ENCODE data around the gene UBR2. TPM values are rescaled to one million over a fixed set of nuclear protein-coding genes. Genes with fewer than 3 reads are reported as not detected.

The UBR2 gene
- total RNA-seq, 4 donors from 2014 or later = 29.2 to 39.5 (median 30.6) TPM

DNA sequence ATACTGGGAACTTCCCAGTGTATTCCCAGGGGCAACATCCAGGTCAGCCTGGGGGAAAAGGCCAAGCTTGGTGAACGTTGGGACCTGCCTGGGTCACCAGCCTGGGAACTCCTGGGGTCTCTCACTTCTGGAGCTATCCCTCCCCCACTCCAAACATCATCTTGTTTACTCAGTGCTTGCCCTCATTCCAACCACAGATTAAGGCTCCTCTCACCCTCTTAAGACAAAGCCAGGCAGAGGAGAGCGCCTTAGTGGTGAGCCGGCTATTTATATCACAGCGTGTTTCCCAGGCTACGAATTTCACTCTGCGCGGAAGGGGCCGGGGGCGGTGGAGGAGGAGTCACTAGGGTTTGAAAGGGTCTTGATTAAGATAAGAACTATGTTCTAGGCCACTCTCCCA, 146.5 kb downstream of the UBR2 start:
- H3K27ac ChIP-seq = no peak overlapping the region
- H3K4me1 ChIP-seq = no peaks in the 10 kb centered on the region
- no peaks in the 10 kb centered on the region for H3K27me3 ChIP-seq
- no peak for DNase-seq (ENCODE audit: low spot score in 2 of 2)
- TF ChIP-seq POLR2A (IDR thresholded peaks at IDR 0.05) = no peak
- no peak for TF ChIP-seq CTCF (IDR thresholded peaks at IDR 0.05)
- TF ChIP-seq EP300 (IDR thresholded peaks at IDR 0.05) = no peak
- peaks cover 0 to 16% (median 0%) of the 10 kb centered on the region in 4 donors for H3K9me3 ChIP-seq
- no peak overlapping the region for H3K4me3 ChIP-seq
- 26 to 33% methylated on average over 9 of the region's 9 CpGs for WGBS, 2 donors
- peaks cover 0 to 12% (median 0%) of the 10 kb centered on the region in 3 donors for H3K36me3 ChIP-seq

GRCh38 chr6:42711930-42712329, 148.1 kb downstream of the UBR2 start:
- Histone ChIP-seq H3K4me3 (no peak overlapping the region), H3K36me3 (peaks cover 0 to 12% (median 0%) of the 10 kb centered on the region in 3 donors), H3K9me3 (peaks cover 0 to 16% (median 0%) of the 10 kb centered on the region in 4 donors), H3K4me1 (no peaks in the 10 kb centered on the region), H3K27me3 (no peaks in the 10 kb centered on the region), H3K27ac (no peak overlapping the region)
- 89 to 91% methylated on average over 5 of the region's 5 CpGs for WGBS, 2 donors
- TF ChIP-seq POLR2A (IDR thresholded peaks at IDR 0.05) (no peak), EP300 (IDR thresholded peaks at IDR 0.05) (no peak), CTCF (IDR thresholded peaks at IDR 0.05) (no peak)
- no peak for DNase-seq (ENCODE audit: low spot score in 2 of 2)

DNA sequence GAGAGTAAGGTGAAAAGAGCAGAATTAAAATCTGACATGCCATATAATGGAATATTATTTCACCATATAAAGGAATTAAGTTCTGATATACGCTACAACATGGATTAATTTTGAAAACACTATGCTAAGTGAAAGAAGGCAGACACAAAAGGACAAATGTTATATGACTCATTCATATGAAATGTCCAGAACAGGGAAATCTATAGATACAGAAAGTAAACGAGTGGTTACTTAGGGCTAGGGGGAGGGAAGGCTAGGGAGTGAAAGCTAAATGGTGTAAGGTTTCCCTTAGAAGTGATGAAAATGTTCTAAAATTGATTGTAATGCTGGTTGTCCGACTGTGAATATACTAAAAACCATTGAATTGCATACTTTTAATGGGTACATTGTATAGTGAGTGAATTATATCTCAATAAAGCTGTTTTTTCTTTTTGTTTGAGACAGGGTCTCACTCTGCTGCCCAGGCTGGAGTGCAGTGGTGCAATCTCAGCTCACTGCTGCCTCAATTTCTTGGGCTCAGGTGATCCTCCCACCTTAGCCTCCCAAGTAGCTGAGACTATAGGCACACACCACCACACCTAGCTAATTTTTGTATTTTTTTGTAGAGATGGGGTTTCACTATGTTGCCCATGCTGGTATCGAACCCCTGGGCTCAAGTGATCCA, 150.4 kb downstream of the UBR2 start:
- WGBS, 2 donors = 47 to 64% methylated on average over 4 of the region's 4 CpGs
- no peaks in the 10 kb centered on the region for H3K4me1 ChIP-seq
- no peak for TF ChIP-seq CTCF (IDR thresholded peaks at IDR 0.05)
- TF ChIP-seq POLR2A (IDR thresholded peaks at IDR 0.05) = no peak
- no peak for TF ChIP-seq EP300 (IDR thresholded peaks at IDR 0.05)
- no peaks in the 10 kb centered on the region for H3K27me3 ChIP-seq
- H3K4me3 ChIP-seq = no peak overlapping the region
- no peak overlapping the region for H3K27ac ChIP-seq
- peaks cover 0 to 16% (median 0%) of the 10 kb centered on the region in 4 donors for H3K9me3 ChIP-seq
- peaks cover 0 to 12% (median 0%) of the 10 kb centered on the region in 3 donors for H3K36me3 ChIP-seq
- no peak for DNase-seq (ENCODE audit: low spot score in 2 of 2)

DNA sequence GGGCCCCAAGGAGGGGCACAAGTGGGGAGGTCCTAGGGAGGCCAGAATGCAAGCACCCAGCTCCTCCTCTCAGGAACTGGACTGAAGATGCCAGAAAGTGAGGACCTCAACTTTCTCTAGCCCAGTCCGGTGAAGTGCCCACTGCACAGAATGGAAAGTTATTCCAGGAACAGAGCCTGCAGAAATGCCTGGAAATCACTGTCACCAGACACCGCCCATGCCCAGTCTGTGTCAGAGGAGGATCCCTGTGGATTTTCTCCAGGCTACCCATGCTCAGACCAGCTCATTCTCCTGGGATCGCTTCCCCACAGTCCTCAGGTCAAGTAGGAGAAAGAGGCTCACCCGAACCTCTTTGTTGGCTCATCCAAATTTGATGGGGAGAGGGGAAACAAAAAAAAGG, 152.0 kb downstream of the UBR2 start:
- Histone ChIP-seq H3K36me3 (peaks cover 0 to 11% (median 0%) of the 10 kb centered on the region in 3 donors), H3K27me3 (no peaks in the 10 kb centered on the region), H3K4me1 (no peaks in the 10 kb centered on the region), H3K4me3 (no peak overlapping the region), H3K27ac (no peak overlapping the region), H3K9me3 (peaks cover 0 to 16% (median 0%) of the 10 kb centered on the region in 4 donors)
- TF ChIP-seq CTCF (IDR thresholded peaks at IDR 0.05) (no peak), EP300 (IDR thresholded peaks at IDR 0.05) (no peak), POLR2A (IDR thresholded peaks at IDR 0.05) (no peak)
- no peak for DNase-seq (ENCODE audit: low spot score in 2 of 2)
- WGBS, 2 donors = 82 to 88% methylated on average over 4 of the region's 4 CpGs

DNA sequence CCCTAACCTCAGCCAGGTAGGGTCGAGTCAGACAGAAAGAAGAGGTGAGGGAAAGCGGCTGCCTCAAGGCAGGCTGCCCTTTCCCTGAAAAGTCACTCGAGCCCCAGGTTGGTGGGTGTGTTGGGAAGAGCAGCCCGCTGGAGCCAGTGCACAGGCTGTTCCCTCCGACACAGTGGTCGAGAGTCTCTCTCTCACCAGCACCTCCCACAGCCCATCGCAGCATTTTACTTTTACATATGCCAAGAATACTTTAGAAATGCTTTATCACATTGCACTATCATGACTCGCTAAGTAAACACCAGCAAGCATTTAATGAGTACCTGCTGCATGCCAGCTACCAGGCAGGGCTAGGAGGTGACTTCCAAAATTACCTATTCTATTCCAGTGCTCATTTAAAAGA, 156.9 kb downstream of the UBR2 start:
- WGBS, 2 donors = 52 to 71% methylated on average over 8 of the region's 8 CpGs
- H3K27ac ChIP-seq = no peak overlapping the region
- no peaks in the 10 kb centered on the region for H3K9me3 ChIP-seq
- H3K27me3 ChIP-seq = no peaks in the 10 kb centered on the region
- no peaks in the 10 kb centered on the region for H3K4me1 ChIP-seq
- peaks cover 0 to 14% (median 0%) of the 10 kb centered on the region in 3 donors for H3K36me3 ChIP-seq
- TF ChIP-seq EP300 (IDR thresholded peaks at IDR 0.05) (no peak), POLR2A (IDR thresholded peaks at IDR 0.05) (no peak), CTCF (IDR thresholded peaks at IDR 0.05) (no peak)
- no peak for DNase-seq (ENCODE audit: low spot score in 2 of 2)
- H3K4me3 ChIP-seq = no peak overlapping the region

Measured in tibial nerve (tissue), 4 donors.